ENCODE results near the gene SPATS2.
A peak's percentile ranks its signal among the peaks of the same experiment; 100 is the strongest.

DNA sequence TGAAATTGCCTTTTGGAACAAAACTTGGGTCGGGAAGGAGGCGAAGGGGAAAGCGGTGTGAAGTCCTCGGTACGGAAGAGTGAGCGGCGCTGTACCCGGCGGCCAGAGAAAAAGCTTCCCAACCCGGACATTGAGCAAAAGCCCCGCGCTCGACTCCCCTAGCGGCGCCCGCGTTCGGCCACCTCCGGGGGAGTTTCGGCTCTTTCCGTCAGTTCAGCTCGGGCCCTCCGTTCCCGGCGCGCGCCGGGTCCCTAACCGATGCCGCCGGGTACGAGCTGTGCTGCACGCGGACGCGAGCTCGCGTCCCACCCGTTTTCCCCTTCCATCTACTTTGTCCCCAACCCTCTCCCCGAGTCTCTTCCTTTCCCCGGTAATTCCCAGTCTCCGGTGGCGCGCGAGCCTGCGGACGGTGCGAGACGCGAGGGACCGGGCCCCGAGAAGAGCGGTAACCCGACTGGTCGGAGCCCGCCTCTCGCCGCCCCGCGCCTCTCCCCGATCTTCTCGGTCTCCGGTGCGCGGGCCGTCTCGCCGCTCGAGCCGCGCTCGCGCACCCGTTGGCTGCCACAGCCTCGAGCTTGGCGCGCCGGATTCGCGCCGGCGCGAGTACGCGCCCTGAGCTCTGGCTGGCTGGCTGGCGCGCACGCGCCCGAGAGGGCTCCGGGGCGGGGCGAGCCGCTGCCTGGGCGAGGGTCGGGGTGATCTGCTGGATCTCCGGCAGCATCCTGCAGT lies 446 bp upstream of the SPATS2 start:
- TF ChIP-seq, protein P1, sequence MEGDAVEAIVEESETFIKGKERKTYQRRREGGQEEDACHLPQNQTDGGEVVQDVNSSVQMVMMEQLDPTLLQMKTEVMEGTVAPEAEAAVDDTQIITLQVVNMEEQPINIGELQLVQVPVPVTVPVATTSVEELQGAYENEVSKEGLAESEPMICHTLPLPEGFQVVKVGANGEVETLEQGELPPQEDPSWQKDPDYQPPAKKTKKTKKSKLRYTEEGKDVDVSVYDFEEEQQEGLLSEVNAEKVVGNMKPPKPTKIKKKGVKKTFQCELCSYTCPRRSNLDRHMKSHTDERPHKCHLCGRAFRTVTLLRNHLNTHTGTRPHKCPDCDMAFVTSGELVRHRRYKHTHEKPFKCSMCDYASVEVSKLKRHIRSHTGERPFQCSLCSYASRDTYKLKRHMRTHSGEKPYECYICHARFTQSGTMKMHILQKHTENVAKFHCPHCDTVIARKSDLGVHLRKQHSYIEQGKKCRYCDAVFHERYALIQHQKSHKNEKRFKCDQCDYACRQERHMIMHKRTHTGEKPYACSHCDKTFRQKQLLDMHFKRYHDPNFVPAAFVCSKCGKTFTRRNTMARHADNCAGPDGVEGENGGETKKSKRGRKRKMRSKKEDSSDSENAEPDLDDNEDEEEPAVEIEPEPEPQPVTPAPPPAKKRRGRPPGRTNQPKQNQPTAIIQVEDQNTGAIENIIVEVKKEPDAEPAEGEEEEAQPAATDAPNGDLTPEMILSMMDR (conservative IDR thresholded peaks at IDR 0.05 in 1 of 2, IDR thresholded peaks at IDR 0.05 in 1 of 2; ENCODE audit: low read depth in 1 of 2, low read length in 2 of 2) = peak in 1 of 2 donors; percentile 22
- no peak for TF ChIP-seq EZH2 (IDR thresholded peaks at IDR 0.05; ENCODE audit: low read length, missing control alignments)
